OCI-LY3 (cell line): ENCODE data around the gene TMEM26.

Source experiments
- CTCF ChIP-seq: fragments of 200-600, 300-600 bp; sonication (generic); IDR thresholded peaks from 2 replicates; pipeline ENCODE4 v1.5.1; 2014; ENCODE audit warnings: antibody characterized with exemption, low read length, low read depth
- EZH2phosphoT487 ChIP-seq: fragments of 200-600 bp; shearing (Covaris generic); IDR thresholded peaks from 2 replicates; pipeline ENCODE4 v1.6.1; 2018; ENCODE audit warnings: antibody characterized with exemption, mixed run types, low read depth

DNA sequence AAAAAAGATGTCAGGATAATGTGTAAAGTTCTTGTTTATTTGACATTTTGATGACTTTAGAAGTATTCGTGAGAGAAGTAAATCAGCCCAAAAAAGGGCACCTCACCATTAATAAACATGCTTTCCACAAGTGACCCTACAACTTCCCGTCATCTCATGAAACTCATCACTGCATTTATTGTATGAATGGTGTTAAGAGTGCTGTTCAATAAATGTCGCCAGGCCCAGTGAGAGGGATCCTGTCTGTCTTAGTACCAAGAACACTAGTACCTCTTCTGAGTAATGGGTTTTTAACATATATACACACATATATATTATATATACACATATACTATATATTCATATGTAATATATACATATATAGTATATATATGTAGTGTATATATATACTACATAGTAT, 61.9 kb downstream of the TMEM26 start:
- no peak for TF ChIP-seq CTCF
- no peak for TF ChIP-seq EZH2phosphoT487
